HEK293T (cell line): ENCODE measurements around the gene CASP8AP2.
A peak's percentile ranks its signal among the peaks of the same experiment; 100 is the strongest.
"Not testable (repeated sequence)": the region's sequence is repeated elsewhere in the genome, so short reads cannot be mapped to it uniquely, and the experiment has no call there.

Experiments used
- CTCF ChIA-PET: fragments of 350-600 bp; formaldehyde crosslinking; extraction: SDS; loops from one replicate; lab custom pipeline; 2021; ENCODE audit warnings: antibody characterized with exemption, inconsistent platforms; lab: Yijun Ruan, JAX
- POLR2A ChIA-PET: fragments of 350-600 bp; formaldehyde crosslinking; extraction: SDS; loops from one replicate; lab custom pipeline; 2020; ENCODE audit warnings: antibody characterized with exemption, inconsistent platforms; lab: Yijun Ruan, JAX
- DNase-seq: peaks from one replicate; pipeline ENCODE4 v3.0.0; 2012; ENCODE audit warnings: mixed read lengths; ENCODE audit errors: extremely low spot score
- ARNT ChIP-seq: fragments of 450-650 bp; IDR thresholded peaks from 2 replicates; pipeline ENCODE4 v1.6.1; 2017; ENCODE audit warnings: mild to moderate bottlenecking
- BHLHE40 ChIP-seq: fragments of 450-650 bp; IDR thresholded peaks from 2 replicates; pipeline ENCODE4 v1.6.1; 2016; ENCODE audit warnings: mild to moderate bottlenecking, moderate library complexity, borderline replicate concordance
- CTBP1 ChIP-seq: fragments of 450-650 bp; IDR thresholded peaks from 2 replicates; pipeline ENCODE4 v1.6.1; 2016; ENCODE audit warnings: borderline replicate concordance
- ELF4 ChIP-seq: fragments of 450-650 bp; IDR thresholded peaks from 2 replicates; pipeline ENCODE4 v1.6.1; 2017; ENCODE audit warnings: antibody characterized with exemption
- FOXA1 ChIP-seq: fragments of 450-650 bp; IDR thresholded peaks from 2 replicates; pipeline ENCODE4 v1.6.1; 2016; ENCODE audit warnings: mild to moderate bottlenecking
- FOXK2 ChIP-seq: fragments of 450-650 bp; IDR thresholded peaks from 2 replicates; pipeline ENCODE4 v1.6.1; 2016; ENCODE audit warnings: mild to moderate bottlenecking
- FOXM1 ChIP-seq: fragments of 450-650 bp; IDR thresholded peaks from 2 replicates; pipeline ENCODE4 v1.6.1; 2017; ENCODE audit warnings: mild to moderate bottlenecking, borderline replicate concordance
- HDGF ChIP-seq: fragments of 450-650 bp; IDR thresholded peaks from 2 replicates; pipeline ENCODE4 v1.6.1; 2017; ENCODE audit warnings: antibody characterized with exemption, borderline replicate concordance
- L3MBTL2 ChIP-seq: fragments of 450-650 bp; conservative IDR thresholded peaks from 2 replicates; pipeline ENCODE4 v1.6.1; 2016; ENCODE audit warnings: mild to moderate bottlenecking
- LEF1 ChIP-seq: fragments of 450-650 bp; IDR thresholded peaks from 2 replicates; pipeline ENCODE4 v1.6.1; 2017; ENCODE audit warnings: mild to moderate bottlenecking, borderline replicate concordance
- NFRKB ChIP-seq: fragments of 450-650 bp; IDR thresholded peaks from 2 replicates; pipeline ENCODE4 v1.6.1; 2016; ENCODE audit warnings: mild to moderate bottlenecking, moderate library complexity
- PKNOX1 ChIP-seq: fragments of 450-650 bp; IDR thresholded peaks from 2 replicates; pipeline ENCODE4 v1.6.1; 2016
- SP1 ChIP-seq: fragments of 450-650 bp; IDR thresholded peaks from 2 replicates; pipeline ENCODE4 v1.6.1; 2017
- SUZ12 ChIP-seq: fragments of 450-650 bp; IDR thresholded peaks from 2 replicates; pipeline ENCODE4 v1.6.1; 2016; ENCODE audit warnings: mild to moderate bottlenecking
- TARDBP ChIP-seq: fragments of 450-650 bp; IDR thresholded peaks from 2 replicates; pipeline ENCODE4 v1.6.1; 2016
- ZNF384 ChIP-seq: fragments of 450-650 bp; IDR thresholded peaks from 2 replicates; pipeline ENCODE4 v1.6.1; 2016

Gene CASP8AP2

GRCh38 chr6:89829472-89830169, at the start of gene CASP8AP2:
Gene CASP8AP2 (plus strand): TSS chr6:89829880.
- peak; percentile 31; the same call in 1 of the 2 replicates for TF ChIP-seq L3MBTL2
- TF ChIP-seq PKNOX1: peak; percentile 87
- peak; percentile 98 for TF ChIP-seq ZNF384
- no peak for TF ChIP-seq CTBP1
- ChIA-PET POLR2A (interaction anchor here (1.0 to 3.8 kb wide), 13 partner anchors 10 to 749 kb away, joined by 3 to 92 read pairs (median 5); partner anchors contain the start of genes LYRM2, MDN1 and PNRC1), CTCF (interaction anchor here (1.2 kb wide), 1 partner anchor 111 kb away, joined by 5 read pairs; no protein-coding TSS in a partner anchor)
- DNase-seq: peak; percentile 94

GRCh38 chr6:89781070-89782034, 48.3 kb upstream of the CASP8AP2 start:
- ChIA-PET CTCF (no interaction called here), POLR2A (no interaction called here)

GRCh38 chr6:89782222-89782621, 47.5 kb upstream of the CASP8AP2 start:
- no peak for DNase-seq
- TF ChIP-seq FOXA1 (no peak), NFRKB (no peak), TARDBP (no peak)
- CTCF ChIA-PET: no interaction called here
- POLR2A ChIA-PET: interaction anchor here (0.9 kb wide), 1 partner anchor 47 kb away, joined by 3 read pairs; no protein-coding TSS in a partner anchor

More at GRCh38 chr6:89781070-89782034, 48.3 kb upstream of the CASP8AP2 start:
- DNase-seq: no peak
- TF ChIP-seq FOXA1: no peak
- no peak for TF ChIP-seq CTBP1
- no peak for TF ChIP-seq BHLHE40
- no peak for TF ChIP-seq SUZ12
- TF ChIP-seq TARDBP: no peak
- TF ChIP-seq FOXM1: no peak
- TF ChIP-seq HDGF: no peak
- no peak for TF ChIP-seq LEF1
- no peak for TF ChIP-seq ZNF384
- no peak for TF ChIP-seq L3MBTL2
- no peak for TF ChIP-seq FOXK2
- no peak for TF ChIP-seq NFRKB
- no peak for TF ChIP-seq ELF4

- DNase-seq, CTCF ChIA-PET: not testable (repeated sequence)
- POLR2A ChIA-PET: interaction anchor here (0.9 kb wide), 1 partner anchor 46 kb away, joined by 3 read pairs; no protein-coding TSS in a partner anchor
These were observed 46.4 kb upstream of the CASP8AP2 start for GRCh38 chr6:89783293-89783692.

- CTCF ChIA-PET: no interaction called here
- POLR2A ChIA-PET: no interaction called here
- TF ChIP-seq ZNF384 (no peak), FOXA1 (no peak), ARNT (no peak), SUZ12 (no peak), LEF1 (no peak), L3MBTL2 (no peak), ELF4 (no peak), TARDBP (no peak)
- DNase-seq: no peak
These were observed 44.8 kb upstream of the CASP8AP2 start for GRCh38 chr6:89784838-89785237.

GRCh38 chr6:89786970-89787369, 42.7 kb upstream of the CASP8AP2 start:
- ChIA-PET POLR2A (no interaction called here), CTCF (no interaction called here)
- TF ChIP-seq L3MBTL2 (no peak), FOXM1 (no peak), SP1 (no peak), CTBP1 (no peak), BHLHE40 (no peak), LEF1 (no peak), NFRKB (no peak), FOXA1 (no peak), HDGF (no peak), FOXK2 (no peak), ARNT (no peak), ZNF384 (no peak), PKNOX1 (no peak)

More at GRCh38 chr6:89786970-89787369, 42.7 kb upstream of the CASP8AP2 start:
- no peak for DNase-seq
